DOHH2 (cell line): ENCODE measurements around the gene COMMD3.

Experiments used
- CTCF ChIP-seq: fragments of 200-600 bp; sonication (generic); IDR thresholded peaks from one replicate; pipeline ENCODE4 v1.5.1; 2014; ENCODE audit warnings: antibody characterized with exemption, mild to moderate bottlenecking, low read depth, low read length; ENCODE audit not compliant: poor library complexity, severe bottlenecking
- EZH2phosphoT487 ChIP-seq: fragments of 200-600 bp; sonication (generic); IDR thresholded peaks from 2 replicates; pipeline ENCODE4 v1.6.1; 2017; ENCODE audit warnings: borderline replicate concordance, mild to moderate bottlenecking, antibody characterized with exemption, low read length, moderate library complexity, mixed read lengths

DNA sequence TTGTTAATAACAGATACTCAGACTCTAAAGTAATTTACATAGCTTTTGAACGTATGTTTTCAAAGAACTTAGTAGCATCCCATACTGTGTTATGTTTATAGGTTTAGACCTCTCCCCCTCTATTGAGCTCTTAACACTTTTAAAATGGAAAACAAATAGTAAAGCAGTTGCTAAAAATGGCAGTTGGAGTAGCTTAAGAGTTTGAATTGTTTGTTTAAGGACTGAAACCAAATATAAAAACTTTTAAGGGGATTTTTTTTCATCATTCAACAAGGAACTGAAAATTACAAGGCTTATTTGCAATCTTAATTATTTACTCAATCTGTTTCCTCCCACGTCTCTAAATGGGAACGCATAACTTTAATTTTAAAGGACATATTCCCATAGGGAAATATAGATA, 27.5 kb downstream of the COMMD3 start:
- TF ChIP-seq CTCF, result no peak
- no peak for TF ChIP-seq EZH2phosphoT487
